SU-DHL-6 (cell line): Measurements from ENCODE around the gene H2BW2.

Experiments
- EZH2phosphoT487 ChIP-seq: fragments of 200-600 bp; sonication (generic), shearing (Covaris generic); conservative IDR thresholded peaks from 2 replicates; pipeline ENCODE4 v1.6.1; 2018; ENCODE audit warnings: mild to moderate bottlenecking, antibody characterized with exemption, low read length, moderate library complexity, mixed read lengths
- TF ChIP-seq, protein P1 (sequence below): fragments of 200-600 bp; sonication (generic); IDR thresholded peaks from one replicate; pipeline ENCODE4 v1.5.1; 2017; ENCODE audit warnings: antibody characterized with exemption, mild to moderate bottlenecking, low read length, moderate library complexity; ENCODE audit not compliant: insufficient read depth, poor library complexity, severe bottlenecking

GRCh38 chrX:104013158-104013557 is 26.6 kb upstream of the H2BW2 start:
- TF ChIP-seq, protein P1, sequence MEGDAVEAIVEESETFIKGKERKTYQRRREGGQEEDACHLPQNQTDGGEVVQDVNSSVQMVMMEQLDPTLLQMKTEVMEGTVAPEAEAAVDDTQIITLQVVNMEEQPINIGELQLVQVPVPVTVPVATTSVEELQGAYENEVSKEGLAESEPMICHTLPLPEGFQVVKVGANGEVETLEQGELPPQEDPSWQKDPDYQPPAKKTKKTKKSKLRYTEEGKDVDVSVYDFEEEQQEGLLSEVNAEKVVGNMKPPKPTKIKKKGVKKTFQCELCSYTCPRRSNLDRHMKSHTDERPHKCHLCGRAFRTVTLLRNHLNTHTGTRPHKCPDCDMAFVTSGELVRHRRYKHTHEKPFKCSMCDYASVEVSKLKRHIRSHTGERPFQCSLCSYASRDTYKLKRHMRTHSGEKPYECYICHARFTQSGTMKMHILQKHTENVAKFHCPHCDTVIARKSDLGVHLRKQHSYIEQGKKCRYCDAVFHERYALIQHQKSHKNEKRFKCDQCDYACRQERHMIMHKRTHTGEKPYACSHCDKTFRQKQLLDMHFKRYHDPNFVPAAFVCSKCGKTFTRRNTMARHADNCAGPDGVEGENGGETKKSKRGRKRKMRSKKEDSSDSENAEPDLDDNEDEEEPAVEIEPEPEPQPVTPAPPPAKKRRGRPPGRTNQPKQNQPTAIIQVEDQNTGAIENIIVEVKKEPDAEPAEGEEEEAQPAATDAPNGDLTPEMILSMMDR, result no peak
- no peak for TF ChIP-seq EZH2phosphoT487
